Stimulated activated naive CD4-positive, alpha-beta T cell treated with Interleukin-2 at 50 U/mL for 16 hours (primary cell): ENCODE results near the gene LDLRAD4.
"Not testable (repeated sequence)": the region's sequence is repeated elsewhere in the genome, so short reads cannot be mapped to it uniquely, and the experiment has no call there.

Experiments
- DNase-seq: peaks from one replicate; lab custom pipeline; 2025; lab: John Stamatoyannopoulos, UW

LDLRAD4 gene

GRCh38 chr18:13638719-13639595, 420.4 kb downstream of the LDLRAD4 start:
- no peak for DNase-seq

GRCh38 chr18:13640266-13640860, 421.8 kb downstream of the LDLRAD4 start:
- no peak for DNase-seq

DNA sequence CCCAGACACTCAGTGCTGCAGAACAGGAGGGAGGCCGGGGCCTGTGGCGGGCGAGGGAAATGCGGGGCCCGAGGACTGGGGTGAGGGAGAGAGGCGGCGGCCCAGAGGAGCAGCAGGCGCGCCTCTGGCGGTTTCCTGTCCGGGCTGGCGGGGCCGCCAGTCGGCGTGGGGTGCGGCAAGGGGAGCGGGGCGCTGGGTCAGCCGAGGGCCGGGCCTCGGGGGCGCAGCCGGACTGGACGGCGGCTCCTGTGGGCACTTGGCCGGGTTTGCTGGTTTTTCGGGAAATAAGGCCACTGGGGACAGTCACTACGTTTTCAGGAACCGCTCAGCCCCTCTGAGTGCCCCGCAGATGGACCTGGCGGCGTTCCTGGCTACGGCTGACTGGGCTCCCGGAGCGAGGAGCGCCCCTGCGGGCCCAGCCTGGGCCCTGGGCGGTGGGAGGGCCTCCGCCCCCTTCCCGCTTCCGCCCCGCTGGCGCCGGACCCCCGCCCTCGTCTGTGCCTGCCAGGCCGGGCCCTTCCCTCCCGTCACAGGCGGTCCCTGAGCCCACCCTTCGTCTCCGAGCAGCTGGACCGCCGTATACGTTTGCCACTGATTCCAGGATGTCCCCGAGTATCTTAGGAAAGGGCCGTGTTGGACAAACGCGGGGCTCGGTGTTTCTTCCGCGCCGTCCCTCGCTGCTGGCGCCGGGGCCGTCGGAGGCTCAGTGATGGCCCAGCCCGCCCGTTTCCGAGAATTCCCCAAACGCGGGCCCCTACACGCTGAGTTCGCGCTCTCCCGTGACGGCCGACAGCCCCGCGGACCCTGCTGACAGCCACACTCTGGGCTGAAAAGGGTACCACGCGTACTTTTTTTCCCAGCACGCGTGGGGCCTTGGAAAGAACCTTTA, 423.2 kb downstream of the LDLRAD4 start:
- no peak for DNase-seq

DNA sequence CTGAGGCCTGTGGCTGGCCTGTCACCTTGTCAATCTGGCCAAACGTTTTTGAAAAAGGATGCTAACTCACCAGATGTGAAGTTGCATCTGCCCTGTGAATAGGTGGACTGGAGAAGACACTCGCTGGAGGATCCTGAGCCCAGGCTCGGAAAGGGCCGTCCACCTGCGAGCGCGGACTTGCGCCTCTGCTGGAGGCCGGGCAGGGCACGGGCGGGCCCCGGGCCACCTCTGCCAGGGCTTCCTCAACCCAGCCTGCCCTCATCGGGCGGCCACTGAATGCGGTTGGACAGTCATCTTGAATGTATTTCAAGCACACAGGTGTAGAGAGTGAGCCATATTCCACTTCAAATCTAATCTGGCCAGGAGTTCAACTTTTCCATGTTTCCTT, 423.9 kb downstream of the LDLRAD4 start:
- DNase-seq = no peak

DNA sequence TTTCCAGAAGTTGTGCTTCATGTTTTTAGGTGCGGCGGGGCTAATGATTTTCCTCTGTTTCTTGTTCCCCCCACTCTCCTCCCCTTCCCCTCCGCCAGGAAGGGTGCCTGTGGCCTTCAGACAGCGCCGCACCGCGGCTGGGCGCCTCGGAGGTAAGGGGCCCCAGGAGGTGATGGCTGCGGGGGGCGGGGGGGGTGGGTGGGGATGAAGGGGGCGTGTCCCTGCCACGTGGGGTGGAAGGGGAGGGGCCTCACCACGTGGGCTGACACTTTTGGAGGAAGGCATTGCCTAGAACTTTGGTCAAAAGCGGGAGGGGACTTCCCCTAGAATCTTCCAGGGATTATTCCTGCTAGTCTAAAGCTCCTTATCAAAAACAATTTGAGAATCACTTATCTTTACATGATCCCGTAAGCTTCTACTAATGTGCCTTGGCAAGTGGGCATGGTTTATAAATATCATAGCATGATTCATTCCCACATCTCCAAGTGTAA, 424.7 kb downstream of the LDLRAD4 start:
- DNase-seq = no peak

- DNase-seq = no peak
Measured at GRCh38 chr18:13645093-13645492, 426.5 kb downstream of the LDLRAD4 start.

DNA sequence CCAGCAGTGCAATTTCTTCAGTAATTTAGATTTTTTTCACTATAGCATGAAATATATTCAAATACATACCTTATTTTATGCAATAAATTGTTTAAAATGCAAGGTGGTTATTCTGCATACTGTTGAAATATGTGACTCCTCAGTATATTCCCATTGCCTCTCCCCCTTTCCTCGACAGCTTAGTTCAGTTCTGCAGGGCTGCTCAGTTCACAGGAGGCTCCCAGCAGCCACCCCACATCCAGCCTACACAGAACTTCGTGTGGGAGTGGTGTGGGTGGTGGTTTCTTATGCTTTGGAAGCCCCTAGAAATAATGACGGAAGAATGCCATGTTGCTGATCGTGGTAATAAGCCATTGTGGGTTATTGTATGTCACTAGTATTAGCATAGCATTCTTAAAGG, 428.1 kb downstream of the LDLRAD4 start:
- no peak for DNase-seq

GRCh38 chr18:13647761-13648160, 429.2 kb downstream of the LDLRAD4 start:
- no peak for DNase-seq

DNA sequence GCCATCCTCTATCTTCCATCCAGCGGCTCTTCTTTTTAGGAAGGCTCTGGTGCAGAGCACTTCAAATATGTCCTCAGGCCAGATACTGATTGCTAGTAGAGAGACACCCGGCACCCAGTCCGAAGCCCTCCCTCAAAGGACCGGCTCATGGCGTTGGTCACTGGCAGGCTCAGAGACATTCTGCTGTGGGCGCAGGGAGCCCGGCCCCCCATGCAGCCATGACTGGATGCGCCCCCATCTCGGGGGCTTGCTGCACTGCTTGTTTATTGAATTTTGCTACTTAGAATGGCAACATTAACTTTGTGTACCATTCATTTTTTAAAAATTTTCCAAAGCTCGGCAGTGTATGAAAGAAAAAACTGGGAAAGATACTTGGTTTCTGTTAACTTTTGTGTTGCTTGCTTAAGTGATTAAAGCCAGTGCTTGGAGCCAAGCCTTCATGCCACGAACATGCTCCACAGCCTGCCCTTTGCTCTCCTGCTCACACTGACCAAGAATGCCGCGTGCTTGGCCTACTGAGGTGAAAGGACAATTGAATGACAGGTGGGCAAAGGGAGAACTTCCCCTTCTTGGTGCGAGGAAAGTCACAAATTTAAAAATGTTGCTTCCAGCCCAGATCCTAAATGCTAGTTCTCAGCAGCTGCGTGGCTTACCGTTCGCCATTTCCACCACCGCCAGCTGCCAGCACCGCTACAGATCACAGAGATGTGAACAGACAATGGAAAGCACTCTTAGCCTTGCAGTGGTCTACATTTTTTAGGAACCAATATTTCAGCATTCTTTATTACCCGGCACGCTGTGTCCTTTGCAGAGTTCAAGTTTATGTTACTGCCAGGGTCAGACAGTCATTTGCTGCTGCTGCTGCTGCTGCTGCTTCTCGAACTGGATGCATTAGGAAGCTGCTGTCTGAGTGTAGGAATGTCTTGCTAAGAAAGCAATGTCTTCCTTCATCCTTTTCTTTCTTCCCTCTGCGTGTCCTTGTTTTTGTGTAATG, 431.1 kb downstream of the LDLRAD4 start:
- no peak for DNase-seq

- no peak for DNase-seq
Measured at GRCh38 chr18:13653746-13654433, 435.3 kb downstream of the LDLRAD4 start.

DNA sequence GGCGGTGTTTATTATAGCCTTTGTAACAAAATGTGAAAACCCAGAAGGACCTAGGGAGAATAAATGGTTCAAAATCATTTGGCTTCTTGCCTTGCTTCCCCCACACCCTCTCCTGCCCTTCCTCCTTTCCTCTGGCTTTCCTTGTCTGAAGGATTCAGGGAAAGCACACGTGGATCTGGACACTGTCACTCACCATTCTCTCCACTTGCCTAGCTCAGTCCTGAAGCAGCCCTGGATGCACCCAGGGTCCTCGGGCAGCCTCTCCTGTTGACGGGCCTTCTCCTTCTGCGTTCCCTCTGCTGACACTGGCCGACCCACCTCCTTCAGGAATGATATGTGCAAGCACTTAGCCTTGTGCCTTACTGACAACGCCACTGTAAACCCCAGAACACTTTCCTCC, 439.4 kb downstream of the LDLRAD4 start:
- DNase-seq = no peak

DNA sequence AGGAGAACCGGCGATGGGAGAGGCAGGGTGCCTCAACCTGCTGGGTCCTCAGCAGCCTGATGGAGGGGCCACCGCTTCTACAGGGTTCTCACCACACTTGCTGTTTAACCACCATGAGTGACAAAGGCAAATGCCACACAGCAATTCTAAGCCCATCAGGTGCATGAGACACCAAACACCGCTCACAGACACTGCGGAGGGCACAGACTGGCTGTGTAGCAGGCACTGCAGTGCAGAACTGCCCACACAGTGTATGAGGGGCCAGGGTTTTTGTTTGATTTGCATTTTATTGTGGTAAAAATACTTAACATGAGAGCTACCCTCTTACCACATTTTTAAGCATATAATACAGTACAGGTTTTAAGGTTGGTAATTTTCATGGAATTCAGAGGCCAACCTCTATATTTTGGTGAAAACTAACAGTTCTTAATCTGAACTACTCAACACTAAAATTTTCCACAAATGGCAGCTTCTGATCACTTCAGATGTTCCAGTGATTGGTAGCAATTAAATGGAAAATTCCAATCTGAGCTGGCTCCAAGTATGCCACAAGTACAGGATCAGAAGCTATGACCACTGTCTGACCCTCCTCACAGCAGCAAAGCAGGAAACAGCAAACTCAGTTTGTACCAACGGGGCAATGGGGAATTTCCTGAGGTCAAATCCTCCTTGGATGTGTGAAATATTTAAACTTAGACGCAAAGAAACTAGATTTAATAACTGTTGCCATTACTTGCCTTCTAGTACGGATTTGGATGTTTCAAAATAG, 440.1 kb downstream of the LDLRAD4 start:
- no peak for DNase-seq

GRCh38 chr18:13660510-13660909, 441.9 kb downstream of the LDLRAD4 start:
- DNase-seq = no peak

GRCh38 chr18:13661051-13661778, 442.7 kb downstream of the LDLRAD4 start:
- DNase-seq = no peak

DNA sequence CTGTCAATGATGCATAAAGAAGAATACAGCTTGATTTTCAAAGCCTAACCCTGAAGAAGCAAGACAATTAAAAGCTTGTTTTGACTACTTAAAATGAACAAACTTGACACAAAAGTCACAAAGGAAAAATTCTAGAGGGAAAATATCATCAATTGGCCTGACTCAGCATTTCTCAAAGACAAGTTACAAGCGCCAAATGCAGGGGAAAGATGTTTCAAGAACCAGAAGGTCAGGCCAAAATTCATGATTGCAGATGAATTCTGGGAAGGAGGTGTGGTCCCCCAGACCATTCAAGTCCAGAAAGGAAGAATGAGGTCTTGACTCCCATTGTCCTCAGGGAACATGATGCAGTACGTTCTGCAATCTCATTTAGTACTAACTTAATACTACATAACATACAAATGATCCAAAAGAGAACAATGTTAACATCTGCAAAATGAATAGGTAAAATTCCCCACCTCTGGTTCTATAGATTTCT, 443.3 kb downstream of the LDLRAD4 start:
- no peak for DNase-seq

DNA sequence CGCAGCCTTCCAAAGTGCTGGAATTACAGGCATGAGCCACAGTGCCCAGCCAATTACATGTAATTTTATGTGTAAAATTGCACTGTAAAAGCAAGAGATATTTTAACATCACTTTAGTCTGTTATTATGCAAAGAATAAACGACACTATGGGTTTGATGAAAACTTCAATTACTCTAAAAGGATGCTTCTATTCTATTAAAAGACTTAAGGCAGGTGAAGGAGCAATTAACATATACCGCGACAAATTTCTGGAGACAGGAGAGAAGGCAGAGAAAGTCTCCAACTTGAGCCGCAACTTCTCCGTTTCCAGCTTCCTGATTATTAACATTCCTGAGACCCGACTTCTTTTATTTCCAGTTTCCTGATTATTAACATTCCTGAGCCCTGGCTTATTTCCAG, 454.1 kb downstream of the LDLRAD4 start:
- DNase-seq = no peak

DNA sequence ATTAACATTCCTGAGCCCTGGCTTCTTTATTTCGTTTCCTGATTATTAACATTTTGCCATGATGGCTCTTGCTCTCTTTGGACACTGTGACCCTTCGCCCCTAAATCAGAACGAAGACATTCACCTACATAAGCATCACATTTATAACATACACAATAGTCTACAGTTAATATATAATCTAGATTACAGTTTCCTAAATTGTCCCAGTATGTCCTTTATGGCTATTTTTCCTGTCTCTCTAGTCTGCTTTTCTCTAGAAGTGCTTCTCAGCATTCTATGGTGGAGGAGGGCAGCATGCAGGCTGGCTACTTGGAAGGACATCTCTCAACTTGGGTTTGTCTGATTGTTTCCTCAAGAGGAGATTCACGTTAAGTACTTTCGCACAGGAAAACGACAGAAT, 457.9 kb downstream of the LDLRAD4 start:
- DNase-seq = no peak

DNA sequence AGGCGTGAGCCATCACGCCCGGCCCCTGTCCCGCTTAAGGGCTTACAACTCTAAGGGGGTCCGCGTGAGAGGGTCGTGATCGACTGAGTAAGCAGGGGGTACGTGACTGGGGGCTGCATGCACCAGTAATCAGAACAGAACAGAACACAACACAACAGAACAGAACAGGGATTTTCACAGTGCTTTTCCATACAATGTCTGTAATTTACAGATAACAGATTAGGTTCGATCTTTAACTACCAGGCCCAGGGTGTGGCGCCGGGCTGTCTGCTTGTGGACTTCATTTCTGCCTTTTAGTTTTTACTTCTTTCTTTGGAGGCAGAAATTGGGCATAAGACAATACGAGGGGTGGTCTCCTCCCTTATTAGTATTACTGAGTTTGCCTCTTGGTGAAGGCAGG, 458.8 kb downstream of the LDLRAD4 start:
- not testable (repeated sequence) for DNase-seq

DNA sequence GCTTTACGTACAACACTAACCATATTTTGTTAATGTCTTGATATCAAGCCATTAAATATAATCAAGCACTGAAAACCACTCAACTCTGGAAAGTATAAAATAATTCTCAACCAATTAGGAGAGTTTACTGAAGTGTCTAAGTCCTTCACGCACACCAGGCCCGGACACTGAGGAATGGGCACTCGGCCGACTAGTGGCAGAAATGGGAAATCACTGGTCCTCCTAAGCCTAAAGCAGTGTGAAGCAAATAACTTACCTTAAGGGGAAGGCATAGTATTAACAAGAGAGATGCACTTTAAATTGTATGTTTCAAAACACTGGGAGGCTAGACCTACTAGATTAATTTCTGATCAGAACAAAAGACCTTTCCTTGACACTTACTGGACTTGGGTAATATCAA, 462.1 kb downstream of the LDLRAD4 start:
- DNase-seq = no peak
